OCI-LY1 (cell line): ENCODE results near the gene DRD3.

Experiments
- EZH2 ChIP-seq: fragments of 200-600 bp; sonication (generic), shearing (Covaris generic); IDR thresholded peaks from 2 replicates; pipeline ENCODE4 v1.8.0; 2017; ENCODE audit warnings: borderline replicate concordance, mixed run types, mild to moderate bottlenecking, antibody characterized with exemption, low read length, moderate library complexity, mixed read lengths
- TF ChIP-seq, protein P1 (sequence below): fragments of 200-600 bp; sonication (generic), shearing (Covaris generic); IDR thresholded peaks from 2 replicates; pipeline ENCODE4 v1.5.1; 2017; ENCODE audit warnings: mild to moderate bottlenecking, antibody characterized with exemption, low read length, moderate library complexity, mixed read lengths

DNA sequence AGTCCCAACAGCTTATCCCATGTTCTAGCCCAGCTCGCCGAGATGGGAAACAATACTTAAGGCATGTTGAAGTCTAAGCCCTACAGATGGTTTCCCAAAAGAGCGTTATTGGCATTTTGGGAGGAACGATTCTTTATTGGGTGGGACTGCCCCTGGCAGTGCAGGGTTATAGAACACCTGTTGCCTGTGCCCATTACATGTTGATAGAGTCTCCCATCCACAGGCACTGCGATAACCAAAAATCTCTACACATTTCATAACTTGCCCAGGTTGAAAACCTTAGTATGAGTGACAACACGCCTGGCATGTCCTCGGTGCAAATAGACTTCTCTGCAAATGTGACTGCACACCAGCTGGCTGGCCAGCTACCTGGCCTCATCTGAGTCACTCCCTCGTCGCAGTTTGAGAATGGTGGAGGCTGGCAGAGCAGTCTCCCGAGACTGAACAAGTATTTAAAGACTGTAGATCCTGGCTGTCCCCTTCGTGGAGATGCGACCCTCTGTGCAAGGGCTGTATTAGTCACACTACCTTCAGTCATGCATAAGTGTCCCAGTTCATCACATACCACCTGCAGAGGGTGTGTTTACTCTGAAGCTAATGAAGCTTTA is 39.8 kb upstream of the DRD3 start:
- TF ChIP-seq, protein P1, sequence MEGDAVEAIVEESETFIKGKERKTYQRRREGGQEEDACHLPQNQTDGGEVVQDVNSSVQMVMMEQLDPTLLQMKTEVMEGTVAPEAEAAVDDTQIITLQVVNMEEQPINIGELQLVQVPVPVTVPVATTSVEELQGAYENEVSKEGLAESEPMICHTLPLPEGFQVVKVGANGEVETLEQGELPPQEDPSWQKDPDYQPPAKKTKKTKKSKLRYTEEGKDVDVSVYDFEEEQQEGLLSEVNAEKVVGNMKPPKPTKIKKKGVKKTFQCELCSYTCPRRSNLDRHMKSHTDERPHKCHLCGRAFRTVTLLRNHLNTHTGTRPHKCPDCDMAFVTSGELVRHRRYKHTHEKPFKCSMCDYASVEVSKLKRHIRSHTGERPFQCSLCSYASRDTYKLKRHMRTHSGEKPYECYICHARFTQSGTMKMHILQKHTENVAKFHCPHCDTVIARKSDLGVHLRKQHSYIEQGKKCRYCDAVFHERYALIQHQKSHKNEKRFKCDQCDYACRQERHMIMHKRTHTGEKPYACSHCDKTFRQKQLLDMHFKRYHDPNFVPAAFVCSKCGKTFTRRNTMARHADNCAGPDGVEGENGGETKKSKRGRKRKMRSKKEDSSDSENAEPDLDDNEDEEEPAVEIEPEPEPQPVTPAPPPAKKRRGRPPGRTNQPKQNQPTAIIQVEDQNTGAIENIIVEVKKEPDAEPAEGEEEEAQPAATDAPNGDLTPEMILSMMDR = peak; percentile 42; the same call in 1 of the 2 replicates
- no peak for TF ChIP-seq EZH2
